HG03575 (cell line): Measurements from ENCODE around the gene MMP24.
"Not testable (repeated sequence)": the region's sequence is repeated elsewhere in the genome, so short reads cannot be mapped to it uniquely, and the experiment has no call there.

Experiments used
- ATAC-seq: cut with Tn5 transposase; IDR thresholded peaks from one replicate; pipeline ENCODE4 v1.9.1; 2021; ENCODE audit not compliant: unreplicated experiment, insufficient number of reproducible peaks, low FRiP score; ENCODE audit errors: extremely low read depth

MMP24 gene

GRCh38 chr20:35226126-35226883 is at the start of gene MMP24:
MMP24 (plus strand) TSS chr20:35226690; CDS start chr20:35226739, 49 bp downstream.
- ATAC-seq = no peak

- ATAC-seq = no peak
Observed at GRCh38 chr20:35179292-35180212, 46.9 kb upstream of the MMP24 start.

- ATAC-seq = no peak
Observed at GRCh38 chr20:35180266-35180665, 46.2 kb upstream of the MMP24 start.

GRCh38 chr20:35181731-35182130 is 44.8 kb upstream of the MMP24 start:
- ATAC-seq = no peak

GRCh38 chr20:35186691-35187289 is 39.7 kb upstream of the MMP24 start:
- not testable (repeated sequence) for ATAC-seq

- no peak for ATAC-seq
Observed at GRCh38 chr20:35187584-35188190, 38.8 kb upstream of the MMP24 start.

GRCh38 chr20:35189223-35189622 is 37.3 kb upstream of the MMP24 start:
- not testable (repeated sequence) for ATAC-seq

GRCh38 chr20:35190556-35190955 is 35.9 kb upstream of the MMP24 start:
- ATAC-seq = no peak

GRCh38 chr20:35191419-35192117 is 34.9 kb upstream of the MMP24 start:
- no peak for ATAC-seq

GRCh38 chr20:35192118-35192872 is 34.2 kb upstream of the MMP24 start:
- ATAC-seq = no peak

GRCh38 chr20:35193031-35193791 is 33.3 kb upstream of the MMP24 start:
- not testable (repeated sequence) for ATAC-seq

GRCh38 chr20:35196313-35196712 is 30.2 kb upstream of the MMP24 start:
- ATAC-seq = no peak

GRCh38 chr20:35199740-35200139 is 26.8 kb upstream of the MMP24 start:
- no peak for ATAC-seq

GRCh38 chr20:35200267-35200666 is 26.2 kb upstream of the MMP24 start:
- ATAC-seq = no peak

- not testable (repeated sequence) for ATAC-seq
Observed at GRCh38 chr20:35201467-35201866, 25.0 kb upstream of the MMP24 start.

- no peak for ATAC-seq
Observed at GRCh38 chr20:35206802-35207201, 19.7 kb upstream of the MMP24 start.

- ATAC-seq = no peak
Observed at GRCh38 chr20:35207950-35208611, 18.4 kb upstream of the MMP24 start.
